T-helper 1 cell treated with Interleukin-12 subunit alpha and Interleukin-12 subunit beta and Interleukin-4 antibody, amounts not matched to agents 30 ng/mL and 1 ng/mL, for 36 hours (primary cell): ENCODE data around the gene SORCS2. TPM values are rescaled to one million over a fixed set of nuclear protein-coding genes. Genes with fewer than 3 reads are reported as not detected.

Source experiments
- intact Hi-C: fragments of 100-400 bp; cut with micrococcal nuclease; formaldehyde crosslinking; loops from one replicate; pipeline ENCODE4 v1.15.1; 2024
- total RNA-seq: library from RNA; stranded (reverse); gene quantifications from 2 replicates; pipeline ENCODE4 v1.2.3, GENCODE V29; 2022

The SORCS2 gene
- total RNA-seq, 1 donor from 2014 or later, result not detected

DNA sequence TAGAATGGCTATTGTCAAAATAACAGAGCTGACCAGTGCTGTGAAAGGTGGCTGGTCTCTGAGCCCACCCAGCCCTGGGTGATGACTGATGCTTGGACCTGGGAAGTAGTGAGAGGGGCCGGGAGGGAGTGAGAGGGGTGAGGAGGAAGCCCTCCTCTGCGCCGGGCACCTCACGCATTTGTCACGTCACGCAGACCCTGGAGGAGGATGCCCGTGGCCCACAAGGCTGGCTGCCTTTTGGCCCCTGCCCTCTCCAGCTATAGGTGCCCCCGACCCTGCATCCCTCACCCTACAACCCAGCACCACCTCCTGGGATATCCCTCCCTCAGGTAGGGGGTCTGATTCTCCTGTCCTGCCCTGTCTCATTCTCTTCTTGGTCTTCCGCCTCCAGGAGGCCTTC lies 539.9 kb downstream of the SORCS2 start:
- intact Hi-C loops, result no loop called here

DNA sequence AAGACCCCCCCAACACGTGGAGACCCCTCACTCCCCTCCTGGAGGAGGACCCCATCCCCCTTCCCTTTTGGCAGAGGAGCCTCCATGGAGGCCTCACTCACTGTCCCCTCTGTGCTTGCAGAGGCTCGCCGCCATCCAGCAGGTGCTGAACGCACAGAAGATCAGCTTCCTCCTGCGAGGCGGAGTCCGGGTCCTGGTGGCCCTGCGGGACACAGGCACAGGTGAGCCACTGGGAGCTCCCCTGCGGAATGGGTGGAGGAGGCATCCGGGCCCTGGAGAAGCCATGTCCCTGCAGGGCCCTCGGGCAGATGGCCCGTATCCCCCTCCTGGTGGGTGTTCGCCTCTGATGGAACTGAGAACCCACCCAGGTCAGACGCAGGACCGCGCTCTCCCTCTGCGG lies 540.9 kb downstream of the SORCS2 start:
- intact Hi-C loops, result no loop called here

DNA sequence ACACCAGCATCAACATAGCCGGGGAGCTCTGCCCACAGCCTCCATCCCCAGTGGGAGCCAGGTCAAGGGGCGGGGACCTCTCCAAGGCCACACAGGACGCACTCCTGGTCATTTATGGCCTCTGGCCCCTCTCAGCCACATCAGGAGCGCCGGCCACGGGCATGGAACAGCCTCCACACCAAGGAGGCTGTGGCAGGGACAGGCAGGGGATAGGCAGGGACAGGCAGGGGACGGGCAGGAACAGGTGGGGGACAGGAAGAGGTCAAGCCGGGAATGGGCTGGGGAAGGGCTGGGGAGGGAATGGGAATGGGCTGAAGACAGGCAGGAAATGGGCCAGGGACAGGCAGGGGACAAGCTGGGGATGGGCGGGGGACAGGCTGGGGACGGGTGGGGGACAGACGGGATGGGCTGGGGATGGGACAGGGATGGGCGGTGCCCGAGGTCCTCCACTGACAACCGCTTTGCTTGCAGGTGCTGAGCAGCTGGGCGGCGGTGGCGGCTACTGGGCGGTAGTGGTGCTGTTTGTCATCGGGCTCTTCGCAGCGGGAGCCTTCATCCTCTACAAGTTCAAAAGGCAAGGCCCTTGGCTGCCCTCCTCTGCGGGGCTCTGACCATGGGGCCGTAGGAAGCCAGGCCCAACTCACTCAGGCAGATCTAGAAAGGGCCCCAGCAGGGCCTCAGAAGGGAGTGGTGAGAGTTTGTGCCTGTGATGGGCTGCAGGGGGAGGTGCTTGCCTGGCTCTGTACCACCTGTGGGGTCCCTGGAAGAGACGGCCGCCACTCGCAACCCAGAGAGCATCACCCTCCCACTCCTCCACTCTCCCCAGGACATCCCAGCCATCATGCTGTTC lies 541.7 kb downstream of the SORCS2 start:
- intact Hi-C loops, result no loop called here

DNA sequence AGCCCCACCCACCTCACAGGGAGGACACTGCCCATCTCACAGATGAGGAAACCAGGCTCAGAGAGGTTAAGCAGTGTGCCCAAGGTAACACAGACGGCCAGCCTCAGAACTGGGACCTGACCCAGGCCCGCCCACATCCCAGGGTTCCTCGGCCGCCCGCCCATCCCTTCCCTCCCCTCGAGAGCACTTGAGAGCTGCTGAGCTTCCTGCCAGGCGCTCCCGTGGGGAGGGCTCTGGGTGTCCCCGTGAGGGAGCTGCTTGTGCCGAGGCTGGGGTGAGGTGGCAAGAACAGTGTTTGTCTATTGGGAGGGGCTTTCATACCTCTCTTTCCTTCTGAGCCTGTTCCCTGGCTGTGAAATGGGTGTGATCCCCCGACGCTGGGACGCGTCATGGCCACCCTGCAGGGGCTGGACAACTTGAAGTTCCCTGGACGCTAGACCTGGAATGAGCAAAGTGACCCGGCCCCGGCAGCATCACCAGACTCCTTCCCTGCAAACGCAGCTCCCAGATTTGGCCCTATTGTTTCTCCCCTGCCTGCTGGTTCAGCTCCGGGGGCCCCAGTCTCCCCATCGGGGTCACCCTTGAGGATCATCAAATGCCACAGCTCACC lies 542.4 kb downstream of the SORCS2 start:
- intact Hi-C loops, result no loop called here

DNA sequence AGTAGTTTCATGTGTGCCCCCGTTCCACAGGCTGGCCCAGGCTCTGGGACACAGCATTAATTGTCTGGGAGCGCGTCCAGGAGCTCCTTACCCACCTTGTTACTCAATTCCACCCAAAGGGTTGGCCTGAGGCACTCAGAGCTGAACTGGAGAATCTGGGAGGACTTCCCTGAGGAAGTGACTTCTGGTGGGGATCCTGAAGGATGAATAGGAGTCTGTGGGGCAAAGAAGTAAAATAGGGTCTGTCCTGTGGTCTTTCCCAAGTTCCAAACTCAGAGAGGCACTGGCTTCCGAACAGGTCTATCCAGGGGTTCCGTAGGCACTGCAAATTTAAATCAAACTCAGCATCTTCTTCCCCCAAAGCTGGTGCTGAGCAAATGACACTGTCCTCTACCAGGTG lies 543.1 kb downstream of the SORCS2 start:
- intact Hi-C loops, result no loop called here

DNA sequence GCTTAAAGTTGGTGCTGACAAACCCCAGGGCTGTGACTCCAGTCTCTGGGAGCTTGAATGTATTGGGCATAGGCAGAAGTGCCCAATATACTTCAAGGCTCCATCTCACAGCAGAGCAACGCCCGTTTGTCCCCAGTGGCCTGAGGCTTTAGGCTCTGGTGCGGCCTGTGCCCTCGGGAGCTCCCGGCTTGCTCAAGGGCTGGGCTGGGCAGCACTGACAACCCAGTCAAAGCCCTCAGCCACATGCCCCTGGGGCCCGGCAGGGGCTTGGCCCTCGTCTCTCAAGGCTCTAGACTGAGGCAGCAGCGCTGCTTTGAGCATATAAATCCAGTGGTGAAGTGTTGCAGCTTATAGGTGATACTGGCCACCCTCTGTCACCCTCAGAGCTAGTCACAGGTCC lies 543.6 kb downstream of the SORCS2 start:
- intact Hi-C loops, result no loop called here

DNA sequence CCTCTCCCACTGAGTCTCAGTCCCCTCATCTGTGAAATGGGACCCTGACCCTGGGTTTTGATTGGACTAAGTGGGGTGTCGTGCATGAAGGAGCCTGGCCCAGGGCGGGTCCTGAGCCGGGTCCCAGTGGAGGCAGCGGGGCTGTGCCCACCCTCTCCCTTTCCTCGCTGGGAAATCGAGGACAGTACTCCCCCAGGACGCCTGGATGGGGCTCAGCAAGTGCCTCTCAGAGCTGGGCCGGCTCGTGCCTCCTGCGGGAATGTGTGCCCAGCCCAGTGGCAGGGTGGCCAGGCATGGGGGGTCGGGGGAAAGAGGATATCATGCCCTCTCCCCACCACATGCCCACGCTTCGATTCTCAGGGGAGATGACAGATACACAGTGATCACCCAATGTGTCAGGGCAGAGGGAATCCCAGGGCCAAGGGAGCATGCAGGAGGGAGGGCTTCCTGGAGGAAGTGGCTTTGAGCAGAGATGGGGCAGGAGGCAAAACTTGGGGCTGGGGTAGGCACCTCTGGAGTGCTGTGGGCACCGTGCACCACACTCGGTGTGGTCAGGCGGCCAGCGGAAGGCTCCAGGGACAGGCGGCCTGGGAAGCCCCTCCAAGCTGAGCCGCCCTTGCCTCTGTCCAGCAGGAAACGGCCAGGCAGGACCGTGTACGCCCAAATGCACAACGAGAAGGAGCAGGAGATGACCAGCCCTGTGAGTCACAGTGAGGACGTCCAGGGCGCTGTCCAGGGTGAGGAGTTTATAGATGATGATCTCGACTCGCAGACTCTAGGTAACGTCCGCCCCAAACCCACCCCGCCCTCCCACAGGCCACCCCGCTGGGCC lies 544.3 kb downstream of the SORCS2 start:
- intact Hi-C loops, result no loop called here

DNA sequence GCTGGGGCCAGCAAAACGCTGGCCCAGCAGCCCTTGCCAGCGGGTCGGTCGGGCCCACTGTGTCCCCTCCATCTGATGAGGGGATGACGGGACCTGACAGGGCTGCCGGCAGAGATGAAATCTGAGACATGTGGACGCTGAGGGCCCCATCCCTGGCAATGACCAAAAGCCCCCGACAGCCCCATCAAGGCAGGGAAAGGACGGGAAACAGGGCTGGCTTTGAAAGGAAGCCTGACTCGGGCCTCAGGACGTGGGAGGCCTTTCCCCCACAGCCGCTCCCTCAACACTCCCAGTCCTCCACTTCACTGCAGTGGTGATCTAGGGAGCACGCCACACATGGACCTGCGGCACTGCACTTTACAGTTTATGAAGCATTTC lies 544.9 kb downstream of the SORCS2 start:
- intact Hi-C loops, result no loop called here

DNA sequence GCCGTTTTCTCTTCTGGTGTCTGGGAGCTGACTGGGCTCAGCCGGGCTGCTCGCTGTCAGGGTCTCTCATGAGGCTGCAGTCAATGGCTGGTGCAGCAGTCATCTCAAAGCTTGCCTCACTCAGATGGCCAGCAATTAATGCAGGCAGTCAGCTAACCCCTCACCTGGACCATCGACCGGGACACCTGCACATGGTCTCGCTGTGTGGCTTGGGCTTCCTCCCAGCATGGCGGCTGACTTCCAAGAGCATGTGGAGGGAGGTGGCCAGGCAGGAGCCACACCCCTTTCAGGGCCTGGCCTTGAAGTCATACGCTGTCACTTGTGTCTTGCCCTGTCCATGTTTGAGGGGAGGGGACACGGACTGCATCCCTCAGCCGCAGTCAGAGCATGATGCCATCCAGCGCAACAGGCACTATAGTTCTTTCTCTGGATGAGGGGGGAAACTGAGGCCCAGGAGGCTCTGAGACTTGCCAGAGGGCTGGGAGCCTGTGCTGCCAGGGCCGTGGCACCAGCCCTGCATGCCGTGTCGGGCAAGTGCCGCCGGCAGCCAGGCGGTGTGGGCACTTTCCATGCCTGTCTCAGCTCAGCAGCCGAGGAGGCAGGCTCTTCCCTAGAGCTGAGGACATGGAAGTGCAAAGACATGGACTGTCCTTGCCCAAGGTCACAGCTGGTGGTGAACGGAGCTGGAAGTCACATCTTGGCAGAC lies 545.6 kb downstream of the SORCS2 start:
- intact Hi-C loops, result no loop called here

DNA sequence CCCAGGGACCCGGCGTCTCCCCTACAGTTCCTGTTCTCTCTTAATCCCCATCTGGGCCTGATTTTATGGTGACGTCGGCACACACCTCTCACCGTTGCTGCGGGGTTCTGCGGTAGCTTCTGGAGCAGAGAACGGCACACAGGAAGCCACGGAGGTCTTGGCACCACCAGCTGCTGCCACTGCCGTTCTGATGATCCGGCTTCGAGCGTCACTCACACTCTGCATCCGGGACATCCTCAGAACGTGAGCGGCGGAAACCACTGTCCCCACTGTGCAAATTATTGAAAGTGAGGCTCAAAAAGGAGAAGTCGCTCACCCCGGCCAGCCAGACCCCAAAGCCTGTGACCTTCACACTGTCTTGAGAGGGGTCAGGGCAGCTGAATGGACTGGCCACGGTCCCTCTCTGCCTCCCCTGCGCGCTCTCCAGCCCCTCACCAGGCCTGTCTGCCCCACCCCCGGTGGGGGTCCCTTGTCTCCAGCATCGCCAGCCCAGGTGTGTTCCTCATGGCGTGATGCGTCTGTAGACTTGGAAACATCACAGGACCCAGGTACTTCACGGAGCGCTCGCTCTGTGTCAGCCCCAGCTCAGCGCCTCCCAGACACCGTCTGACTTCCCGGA lies 546.2 kb downstream of the SORCS2 start:
- intact Hi-C loops, result no loop called here

DNA sequence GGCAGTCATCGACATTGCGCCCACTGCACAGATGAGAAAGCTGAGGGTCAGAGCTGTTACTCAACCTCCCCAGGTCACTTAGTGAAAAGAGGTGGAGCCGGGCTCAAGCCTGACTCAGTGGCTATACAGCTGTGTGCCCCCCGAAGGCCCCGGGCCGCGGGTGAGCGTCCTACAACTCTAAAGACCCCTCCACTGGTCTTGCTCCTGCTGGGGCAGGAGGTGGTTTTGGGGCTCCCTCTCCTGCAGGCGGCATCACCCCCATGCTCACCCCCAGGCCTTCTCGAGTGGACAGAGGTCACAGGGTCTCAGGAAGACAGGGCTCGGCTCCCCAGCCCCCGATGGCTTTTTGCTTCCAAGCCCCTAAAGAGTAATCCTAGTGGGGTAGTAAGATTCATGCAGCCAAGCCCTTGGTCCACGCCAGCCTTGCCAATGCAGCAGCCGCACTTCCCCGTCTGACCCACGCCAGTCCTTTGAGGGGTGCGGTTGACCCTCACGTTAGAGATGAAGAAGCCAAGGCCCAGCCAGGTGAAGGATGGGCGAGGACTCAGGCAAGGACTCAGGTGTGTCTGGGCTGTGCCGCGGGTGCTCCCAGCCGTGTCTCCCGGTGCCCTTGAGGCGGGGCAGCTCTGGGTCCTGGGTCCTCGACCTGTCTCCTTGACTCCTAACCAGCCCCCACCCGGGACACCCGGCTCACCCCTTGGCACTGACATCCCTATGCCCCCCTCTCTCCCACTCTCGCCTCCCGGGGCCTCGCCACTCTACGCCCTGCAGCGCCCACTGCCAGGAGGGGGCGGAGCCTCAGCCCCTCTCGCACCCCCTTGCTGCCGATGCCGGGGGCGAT lies 547.0 kb downstream of the SORCS2 start:
- intact Hi-C loops, result no loop called here

DNA sequence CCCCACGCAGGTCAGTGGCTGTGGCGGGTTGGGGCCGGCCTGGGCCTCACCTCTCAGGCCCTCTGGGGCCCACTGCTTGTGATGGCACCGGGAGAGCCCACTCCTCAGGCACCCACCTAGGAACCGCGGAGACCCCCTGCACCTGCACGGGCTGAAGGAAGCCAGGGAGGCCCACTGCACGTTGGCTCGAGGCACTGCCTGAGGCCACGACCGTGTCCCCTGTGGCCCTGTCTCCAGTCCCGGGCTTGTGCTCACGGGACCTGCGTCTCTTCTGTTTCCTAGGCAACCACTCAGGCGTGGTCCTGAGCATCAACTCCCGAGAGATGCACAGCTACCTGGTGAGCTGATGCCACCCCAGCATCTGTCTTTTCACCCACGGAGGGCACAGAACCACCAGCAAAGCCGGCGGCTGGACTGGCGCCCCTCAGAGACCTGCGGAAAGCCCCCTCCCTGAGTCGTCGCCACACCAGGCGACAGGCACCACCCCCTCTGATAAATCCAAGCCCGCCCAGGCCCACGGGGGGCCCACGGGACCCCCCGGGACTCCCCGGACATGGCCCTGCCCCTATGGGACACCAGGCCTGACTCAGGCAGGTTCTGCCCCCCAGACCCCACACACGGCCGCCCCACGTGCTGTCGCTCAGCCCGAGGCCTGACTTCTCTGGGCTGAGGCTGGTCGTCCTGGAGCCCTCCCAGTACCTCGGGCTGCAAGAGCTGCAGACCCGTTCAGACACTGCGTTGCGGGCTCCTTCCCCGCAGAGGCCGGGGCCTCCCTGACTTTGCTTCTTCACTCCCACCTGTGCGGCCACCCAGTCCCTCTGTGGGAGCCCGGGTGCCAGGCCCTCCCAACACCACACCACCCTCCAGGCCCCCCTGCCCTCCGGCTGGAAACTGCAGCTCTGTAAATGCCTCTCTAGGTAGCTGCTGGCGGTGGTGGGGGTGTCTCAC lies 547.9 kb downstream of the SORCS2 start:
- intact Hi-C loops, result no loop called here

DNA sequence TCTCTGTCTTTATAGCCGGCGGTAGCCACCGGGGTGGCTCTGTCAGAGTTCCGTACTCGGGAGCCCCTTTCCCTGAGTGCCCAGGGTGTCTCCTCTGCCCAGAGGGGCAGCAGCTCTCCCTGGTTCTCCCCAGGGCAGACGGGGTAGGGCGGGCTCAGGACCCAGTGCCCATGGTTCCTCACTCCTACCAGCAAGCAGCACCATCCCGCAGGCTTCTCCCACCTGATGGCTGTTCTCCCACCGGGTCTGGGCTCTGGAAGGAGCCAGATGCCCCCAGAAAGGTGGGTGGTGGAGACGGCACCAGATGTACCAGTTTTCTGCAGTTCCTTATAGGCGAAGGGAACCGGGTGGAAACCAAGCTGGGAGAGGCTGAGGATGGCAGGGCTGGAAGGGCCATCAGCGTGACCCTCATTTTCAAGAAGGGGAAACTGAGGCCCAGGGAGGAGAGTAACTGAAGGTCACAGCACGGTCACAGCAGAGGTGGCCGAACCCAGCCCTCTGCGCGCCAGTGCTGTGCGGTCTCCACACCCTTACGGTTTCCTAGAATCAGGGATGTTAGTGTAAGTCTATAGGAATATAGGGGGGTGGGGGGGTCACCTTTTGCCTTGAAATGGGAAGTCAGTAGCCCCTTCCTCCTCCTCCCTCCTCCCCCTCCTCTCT lies 548.7 kb downstream of the SORCS2 start:
- intact Hi-C loops, result no loop called here

DNA sequence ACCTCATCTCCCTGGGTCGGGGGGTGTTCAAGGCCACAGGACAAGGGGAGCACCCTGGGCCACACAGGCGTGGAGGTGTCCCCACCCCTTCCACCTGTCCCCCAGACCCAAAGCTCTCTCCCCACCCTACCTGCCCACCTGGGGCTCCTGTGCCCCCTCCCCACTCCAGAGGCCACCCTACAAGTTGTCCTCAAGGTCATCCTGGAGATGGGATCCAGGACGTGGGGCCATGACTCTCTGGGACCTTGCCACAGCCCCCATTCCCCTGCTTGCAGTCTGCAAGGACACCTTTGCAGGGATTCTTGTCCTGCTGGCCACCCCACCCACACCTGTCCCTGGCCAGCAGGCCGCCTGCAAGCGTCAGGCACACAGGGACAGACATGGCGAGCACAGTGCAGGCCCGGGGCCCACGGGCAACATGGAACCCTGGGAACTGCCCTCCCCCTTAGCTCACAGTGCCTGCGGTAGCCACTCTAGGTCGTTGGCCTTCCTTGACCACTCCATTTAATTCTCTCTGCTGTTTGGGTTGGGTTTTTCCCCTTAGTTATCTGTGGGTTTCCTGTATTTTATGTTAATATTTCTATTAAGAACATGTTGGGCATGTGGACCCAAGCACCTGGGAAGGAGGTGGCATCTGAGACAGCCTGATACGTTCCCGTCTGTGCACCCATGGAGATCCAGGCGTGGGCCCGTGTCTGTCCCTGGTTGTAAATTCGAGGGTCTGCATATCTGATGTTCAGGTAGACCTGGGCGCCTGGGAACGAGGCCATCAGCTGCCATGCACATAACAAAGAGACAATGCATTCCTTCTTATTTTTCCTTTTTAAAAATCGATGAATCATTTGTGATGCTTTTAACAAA lies 549.8 kb downstream of the SORCS2 start:
- intact Hi-C loops, result no loop called here

DNA sequence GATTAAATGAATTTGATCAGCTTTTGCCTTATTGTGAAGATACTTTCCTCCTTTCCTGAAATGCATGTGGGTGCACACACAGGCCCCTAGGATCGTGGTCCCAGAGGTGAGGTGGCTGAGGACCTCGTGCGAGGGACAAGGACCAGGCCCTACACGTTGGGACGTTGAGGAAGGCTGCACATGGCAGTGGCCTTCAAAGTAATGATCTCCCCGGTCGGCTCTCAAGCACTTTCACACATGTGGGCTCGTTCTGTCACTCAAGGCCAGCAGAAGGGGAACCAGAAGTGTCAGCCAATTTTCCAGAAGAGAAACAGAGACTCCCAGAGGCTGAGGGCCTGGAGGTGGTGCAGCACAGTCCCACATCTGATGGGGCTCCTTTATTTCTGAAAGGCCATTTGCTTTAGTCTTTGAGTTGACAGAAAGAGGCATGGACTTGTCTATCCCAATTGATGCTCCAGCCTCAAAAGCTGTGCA lies 550.5 kb downstream of the SORCS2 start:
- intact Hi-C loops, result no loop called here

DNA sequence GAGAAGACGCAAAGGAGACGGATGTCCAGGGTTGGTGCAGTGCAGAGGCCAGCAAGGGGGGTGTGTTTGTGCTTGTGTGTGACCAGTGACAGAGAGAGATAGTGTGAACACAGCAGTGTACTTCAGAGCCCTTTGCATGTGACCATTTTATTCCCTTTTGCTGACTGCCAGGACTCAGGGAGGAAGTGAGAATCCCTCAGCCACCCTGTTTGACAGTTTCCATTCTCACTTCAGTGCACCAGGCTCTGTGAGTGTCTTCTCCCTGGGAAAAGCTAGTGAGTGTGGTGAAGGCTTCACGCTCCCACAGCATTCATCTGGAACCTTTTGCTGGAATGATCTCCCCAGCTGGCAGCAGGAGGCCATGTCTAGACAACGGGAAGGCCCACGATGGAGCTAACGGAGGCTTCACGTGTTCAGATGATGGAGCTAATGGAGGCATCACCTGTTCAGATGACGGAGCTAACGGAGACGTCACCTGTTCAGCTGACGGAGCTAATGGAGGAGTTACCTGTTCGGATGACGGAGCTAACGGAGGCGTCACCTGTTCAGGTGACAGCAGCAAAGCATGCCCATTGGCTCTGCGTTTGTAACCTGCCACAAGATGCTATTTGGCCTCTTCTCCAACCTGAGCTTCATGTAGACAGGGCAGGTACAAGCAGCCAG lies 551.9 kb downstream of the SORCS2 start:
- intact Hi-C loops, result no loop called here
